NCI-H446 treated with DMSO at 0.1 percent for 48 hours (cell line): ENCODE data around the gene RAB40C.

Experiments
- DNase-seq: peaks from one replicate; lab custom pipeline; 2025; lab: John Stamatoyannopoulos, UW

RAB40C gene

GRCh38 chr16:668519-669171, 78.8 kb downstream of the RAB40C start:
- no peak for DNase-seq

- DNase-seq: no peak
Observed at GRCh38 chr16:669666-670065, 79.8 kb downstream of the RAB40C start.

- no peak for DNase-seq
Observed at GRCh38 chr16:670485-671352, 80.9 kb downstream of the RAB40C start.

- no peak for DNase-seq
Observed at GRCh38 chr16:671353-672131, 81.7 kb downstream of the RAB40C start.

- DNase-seq: no peak
Observed at GRCh38 chr16:672371-672770, 82.5 kb downstream of the RAB40C start.

GRCh38 chr16:672851-673250, 83.0 kb downstream of the RAB40C start:
- DNase-seq: no peak

GRCh38 chr16:673399-673991, 83.6 kb downstream of the RAB40C start:
- no peak for DNase-seq

- DNase-seq: no peak
Observed at GRCh38 chr16:674214-674881, 84.5 kb downstream of the RAB40C start.

GRCh38 chr16:674968-675883, 85.4 kb downstream of the RAB40C start, which contains the start of gene RHBDL1:
Gene RHBDL1 (plus strand): TSS chr16:675671. CDS start chr16:675791, 120 bp downstream.
- DNase-seq: no peak

GRCh38 chr16:675884-676564, 86.2 kb downstream of the RAB40C start:
- no peak for DNase-seq

- DNase-seq: no peak
Observed at GRCh38 chr16:676565-676902, 86.7 kb downstream of the RAB40C start.

GRCh38 chr16:676913-677312, 87.0 kb downstream of the RAB40C start:
- DNase-seq: no peak

- DNase-seq: no peak
Observed at GRCh38 chr16:677316-678190, 87.7 kb downstream of the RAB40C start.

- DNase-seq: no peak
Observed at GRCh38 chr16:678209-678857, 88.5 kb downstream of the RAB40C start.
